HG02763 (cell line): Measurements from ENCODE around the gene KCNG2.

Experiments used
- ATAC-seq: cut with Tn5 transposase; IDR thresholded peaks from one replicate; pipeline ENCODE4 v1.9.1; 2021; ENCODE audit warnings: mild to moderate bottlenecking, moderate library complexity; ENCODE audit not compliant: unreplicated experiment

The KCNG2 gene

DNA sequence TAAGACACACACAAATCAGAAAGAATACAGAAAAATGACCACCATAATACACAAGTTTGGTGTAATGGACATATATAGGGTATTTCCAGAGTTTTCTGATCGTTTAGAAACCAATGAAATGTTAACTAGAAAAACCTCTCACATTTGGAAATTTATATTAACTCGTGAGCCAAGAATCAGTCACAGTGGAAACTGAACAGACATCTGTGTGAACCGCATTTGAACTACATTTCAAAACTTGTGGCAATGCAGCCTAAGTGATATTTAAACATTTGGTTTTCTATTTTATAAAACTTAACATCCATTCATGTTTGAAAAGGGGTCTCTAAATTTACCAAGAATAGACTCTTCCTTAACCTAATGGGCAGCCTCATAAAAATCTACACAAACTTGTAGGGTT is 29.0 kb upstream of the KCNG2 start:
- no peak for ATAC-seq

- ATAC-seq = no peak
These were observed 27.8 kb upstream of the KCNG2 start for GRCh38 chr18:79769698-79770500.

- no peak for ATAC-seq
These were observed 27.3 kb upstream of the KCNG2 start for GRCh38 chr18:79770501-79770815.

DNA sequence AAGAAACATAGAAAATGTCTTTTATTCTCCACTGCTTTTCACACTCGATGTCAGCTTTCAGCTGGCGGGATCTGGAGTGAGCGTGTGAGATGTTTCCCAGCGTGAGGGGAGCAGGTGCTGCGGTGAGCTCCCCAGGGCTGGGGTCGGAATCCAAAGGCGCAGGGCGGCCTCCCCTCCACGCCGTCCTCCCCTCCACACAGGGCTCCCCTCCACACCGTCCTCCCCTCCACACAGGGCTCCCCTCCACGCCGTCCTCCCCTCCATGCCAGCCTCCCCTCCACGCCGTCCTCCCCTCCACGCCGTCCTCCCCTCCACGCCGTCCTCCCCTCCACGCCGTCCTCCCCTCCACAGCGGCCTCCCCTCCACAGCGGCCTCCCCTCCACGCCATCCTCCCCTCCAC is 26.9 kb upstream of the KCNG2 start:
- no peak for ATAC-seq

- no peak for ATAC-seq
These were observed 26.2 kb upstream of the KCNG2 start for GRCh38 chr18:79771446-79772107.

DNA sequence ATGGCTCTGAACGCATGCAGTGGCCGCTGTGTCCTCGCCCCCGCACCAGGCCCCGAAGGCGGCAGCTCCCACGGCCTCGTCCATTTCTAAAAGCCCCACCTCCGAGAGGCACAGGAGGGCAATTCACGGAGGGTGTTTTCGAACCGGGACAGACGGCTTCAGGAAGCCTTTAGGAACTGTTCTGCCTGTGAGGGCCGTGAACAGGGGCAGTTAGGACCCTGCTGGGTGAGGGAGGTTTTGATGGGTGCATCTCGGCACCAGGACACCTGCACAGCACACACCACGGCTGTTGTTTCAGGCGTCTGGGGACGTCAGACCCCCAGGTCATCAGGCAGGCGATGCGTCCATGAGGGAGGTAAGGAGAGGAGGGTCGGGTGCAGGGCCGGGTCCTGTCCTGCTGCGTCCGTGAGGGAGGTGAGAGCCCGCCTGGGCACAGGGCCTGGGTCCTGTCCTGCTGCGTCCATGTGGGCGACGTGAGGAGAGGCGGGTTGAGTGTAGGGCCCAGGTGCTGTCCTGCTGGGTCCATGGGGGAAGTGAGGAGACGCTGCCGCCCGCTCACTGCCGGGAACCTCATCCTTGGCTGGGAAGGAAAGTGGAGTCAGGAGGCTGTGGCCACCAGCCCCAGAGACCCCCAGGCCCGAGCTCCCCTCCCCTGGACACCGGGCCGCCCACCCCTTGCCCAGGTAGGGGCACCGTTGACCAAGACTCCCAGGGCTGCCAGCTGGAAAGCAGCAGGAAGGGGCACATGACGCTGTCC is 25.5 kb upstream of the KCNG2 start:
- no peak for ATAC-seq

GRCh38 chr18:79772865-79773696 is 24.7 kb upstream of the KCNG2 start:
- no peak for ATAC-seq

- ATAC-seq = no peak
These were observed 23.6 kb upstream of the KCNG2 start for GRCh38 chr18:79774111-79774510.

DNA sequence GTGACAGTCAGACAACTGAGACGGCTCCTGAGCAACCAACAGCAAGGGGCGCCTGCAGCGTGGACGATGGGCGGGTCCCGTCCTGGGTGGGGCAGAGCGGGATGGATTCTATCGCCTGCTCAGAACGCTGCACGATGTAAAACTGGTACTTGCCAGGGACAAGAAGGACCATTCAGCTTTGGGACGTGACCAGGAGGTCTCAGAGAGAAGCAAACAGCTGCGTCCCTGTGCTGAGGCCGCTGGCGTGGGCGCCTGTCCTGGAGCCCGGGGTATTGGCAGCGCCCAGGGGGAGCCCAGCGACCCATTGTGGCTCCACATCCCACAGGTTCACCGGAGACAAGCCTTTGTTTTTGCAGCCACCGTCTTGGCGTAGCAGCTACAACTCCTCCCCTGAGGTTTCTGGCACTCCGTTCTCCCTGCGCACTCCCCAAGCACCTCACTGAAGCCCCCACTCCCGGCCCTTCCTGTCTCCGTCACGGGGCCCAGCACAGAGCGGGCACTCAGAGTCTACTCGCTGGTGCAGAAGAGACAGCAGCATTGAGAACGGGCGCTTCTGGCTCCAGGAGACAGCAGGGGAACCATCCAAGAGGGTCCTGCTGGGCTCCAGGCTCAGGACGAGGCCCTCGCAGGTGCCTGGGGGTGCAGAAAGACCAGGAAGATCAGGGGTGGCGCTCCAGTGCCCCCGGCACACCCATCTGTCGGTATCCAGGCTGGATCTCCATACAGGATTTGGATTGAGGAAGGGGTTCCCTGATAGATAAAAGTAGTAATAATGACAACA is 22.1 kb upstream of the KCNG2 start:
- ATAC-seq = no peak

GRCh38 chr18:79776674-79777073 is 21.1 kb upstream of the KCNG2 start:
- ATAC-seq = no peak

DNA sequence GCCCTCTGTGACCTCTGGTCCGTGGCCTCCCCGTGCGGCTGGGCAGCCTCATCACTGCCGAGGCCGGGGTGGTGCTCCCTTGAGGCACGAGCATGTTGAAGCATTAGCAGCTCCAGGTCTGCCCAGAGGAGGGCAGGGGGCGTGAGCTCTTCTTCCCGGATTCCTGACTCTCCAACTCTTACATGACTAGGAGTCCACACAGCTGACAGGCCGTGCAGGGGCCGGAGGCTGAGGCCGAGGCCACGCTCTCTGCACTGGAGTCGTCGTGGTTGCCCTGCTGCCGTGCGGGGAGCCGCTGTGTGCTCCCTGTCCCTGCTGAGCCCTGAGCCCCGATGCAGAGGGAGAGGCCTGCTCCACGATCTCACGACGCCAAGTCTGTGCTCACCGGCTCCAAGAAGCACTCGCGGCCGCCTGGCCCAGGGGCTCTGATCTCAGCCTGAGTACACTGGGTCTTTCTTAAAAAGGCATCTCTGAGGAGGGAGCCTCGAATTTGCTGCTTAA is 19.4 kb upstream of the KCNG2 start:
- no peak for ATAC-seq

DNA sequence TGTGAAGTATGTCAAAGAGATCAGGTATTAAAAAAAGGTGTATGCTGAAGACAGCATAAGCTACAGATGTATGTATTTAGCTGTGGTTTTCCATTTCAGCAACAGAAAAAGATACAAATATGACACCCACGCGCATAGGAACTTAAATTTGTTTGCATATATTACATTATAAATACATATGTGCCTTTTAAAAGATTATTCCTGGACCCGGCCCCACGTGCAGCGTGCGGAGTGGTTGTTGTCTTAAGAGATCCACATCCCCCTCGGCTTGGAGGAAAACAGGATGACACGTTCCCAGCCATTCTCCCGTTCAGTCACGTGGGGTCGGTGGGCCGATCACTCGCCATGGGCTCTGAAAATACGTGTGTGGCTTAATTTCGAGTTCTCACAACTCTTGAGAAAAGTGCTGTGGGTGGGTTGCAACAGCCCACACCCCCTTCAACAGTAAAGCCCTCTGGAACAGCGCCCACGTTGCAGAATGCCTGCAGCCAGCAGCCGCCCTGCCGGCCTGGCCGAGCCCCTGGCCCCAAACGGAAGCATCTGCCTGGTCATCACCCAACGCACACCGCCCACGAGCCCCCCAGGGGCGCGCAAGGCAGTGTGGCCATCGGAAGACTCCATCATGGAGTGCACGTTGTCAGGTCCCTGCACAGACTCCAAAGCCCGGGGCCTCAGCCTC is 18.6 kb upstream of the KCNG2 start:
- ATAC-seq = no peak

DNA sequence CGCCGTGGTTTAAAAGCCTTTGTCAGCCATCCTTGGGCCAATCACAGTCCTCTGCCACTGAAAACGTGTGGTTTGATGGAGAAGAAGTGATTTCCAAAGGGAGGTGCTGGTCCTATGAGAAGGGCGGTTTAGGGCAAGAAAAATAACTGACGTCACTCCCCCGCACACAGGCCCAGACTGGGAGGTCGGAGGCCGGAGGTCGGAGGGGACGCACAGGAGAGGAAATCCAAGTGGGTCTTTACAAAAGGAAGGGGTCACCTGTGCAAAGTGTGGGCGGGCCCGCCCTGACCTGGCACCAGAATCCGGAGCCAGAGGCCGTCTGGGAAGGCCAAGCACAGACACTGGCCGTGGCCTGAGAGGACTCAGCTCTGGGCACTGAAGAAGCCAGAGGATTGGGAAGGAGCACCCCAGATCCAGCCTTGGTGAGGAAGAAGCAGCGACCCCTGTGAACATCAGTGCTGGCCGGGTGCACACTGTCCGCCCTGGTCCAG is 18.0 kb upstream of the KCNG2 start:
- no peak for ATAC-seq

GRCh38 chr18:79780547-79780946 is 17.2 kb upstream of the KCNG2 start:
- ATAC-seq = no peak

GRCh38 chr18:79781331-79781941 is 16.3 kb upstream of the KCNG2 start:
- ATAC-seq = no peak

GRCh38 chr18:79782566-79783308 is 15.0 kb upstream of the KCNG2 start:
- ATAC-seq = no peak

DNA sequence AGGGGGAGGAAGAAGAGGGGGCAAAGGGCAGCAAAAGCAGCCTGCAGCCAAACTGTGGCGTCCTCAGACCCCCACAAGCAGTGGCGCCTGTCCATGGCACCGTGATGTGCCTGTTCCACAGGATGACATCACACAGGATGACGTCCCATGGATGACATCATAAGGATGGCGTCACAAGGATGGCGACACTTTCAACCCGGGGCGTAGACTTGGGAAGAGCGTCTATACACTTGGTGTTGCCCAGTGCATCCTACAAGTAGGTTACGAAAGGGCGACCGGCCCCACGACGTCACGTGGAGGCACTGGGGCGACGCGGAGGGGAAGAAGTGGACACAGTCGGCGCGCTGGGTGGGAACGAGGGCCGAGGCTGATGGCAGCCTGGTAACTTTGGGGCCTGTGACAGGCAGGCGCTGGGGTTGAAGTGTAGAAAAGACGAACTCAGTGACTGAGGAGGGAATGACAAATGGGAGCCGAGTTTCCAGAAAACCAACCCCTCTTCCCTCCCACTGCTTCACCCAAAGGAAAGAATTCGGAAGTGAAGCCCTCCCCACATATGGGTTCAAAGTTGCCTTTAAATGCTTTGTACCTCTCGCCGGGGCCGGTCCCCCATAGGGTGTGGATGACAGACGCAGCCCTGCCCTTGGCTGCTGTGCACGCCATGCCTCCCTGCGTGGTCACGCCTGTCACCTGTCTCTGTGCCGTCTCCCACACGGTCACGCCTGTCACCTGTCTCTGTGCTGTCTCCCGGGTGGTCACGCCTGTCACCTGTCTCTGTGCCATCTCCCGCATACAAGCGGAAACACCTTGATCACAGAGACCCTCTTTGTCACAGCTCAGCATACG is 13.4 kb upstream of the KCNG2 start:
- no peak for ATAC-seq
